NCI-H460 (cell line): ENCODE measurements around the gene FXYD6. TPM values are rescaled to one million over a fixed set of nuclear protein-coding genes. Genes with fewer than 3 reads are reported as not detected.

Experiments used
- DNase-seq: peaks from one replicate; pipeline ENCODE4 v3.0.0-alpha.2; 2016; ENCODE audit warnings: low read depth; ENCODE audit errors: extremely low read depth
- total RNA-seq: library from RNA; depleted of rRNA; stranded (reverse); fragments of >200 nt; shearing (Covaris generic); gene quantifications from 2 replicates; pipeline ENCODE4 v1.2.3, GENCODE V29; 2014; rRNA removed

FXYD6 gene
- total RNA-seq, 1 experiment from 2014 or later = not detected

DNA sequence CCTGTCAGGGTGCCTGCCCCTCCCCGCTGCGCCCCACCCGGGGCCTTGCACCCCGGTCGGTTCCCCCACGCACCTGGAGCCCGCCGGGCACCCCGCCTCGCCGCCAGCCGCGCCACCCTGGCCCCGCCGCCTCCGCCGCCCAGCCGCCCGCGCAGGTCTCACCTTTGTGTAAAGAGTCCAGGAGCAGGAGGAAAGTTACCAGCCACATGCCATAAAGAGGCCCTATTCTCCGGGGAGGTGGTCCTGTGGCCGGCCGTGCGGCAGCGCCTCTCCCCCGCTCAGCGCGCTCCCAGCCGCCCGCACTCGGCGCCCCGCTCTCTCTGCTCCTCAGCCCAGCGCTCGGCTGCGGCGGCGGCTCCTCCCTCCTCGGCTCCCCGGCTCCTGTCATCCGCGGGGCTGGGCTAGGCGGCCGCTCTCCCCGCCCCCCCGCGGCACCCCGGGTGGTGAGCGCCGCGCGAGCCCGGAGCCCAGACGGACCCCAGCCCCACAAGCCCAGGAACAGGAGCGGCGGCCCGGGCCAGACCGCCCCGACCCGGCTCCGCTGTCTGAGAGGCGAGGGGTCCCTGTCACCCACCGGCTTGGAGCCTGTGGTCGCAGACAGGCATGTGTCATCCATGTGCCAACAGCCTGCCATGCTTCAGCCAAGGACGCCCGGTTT, 79.5 kb downstream of the FXYD6 start, which contains the start of gene DSCAML1:
Gene DSCAML1 (minus strand): TSS at position 345 of the 658 bp plus-strand sequence. CDS start 137 bp downstream, at position 208.
- no peak for DNase-seq

- no peak for DNase-seq
Observed at GRCh38 chr11:117796456-117796871, 80.0 kb downstream of the FXYD6 start.

- DNase-seq = no peak
Observed at GRCh38 chr11:117795638-117796455, 80.6 kb downstream of the FXYD6 start.

GRCh38 chr11:117794772-117795629, 81.5 kb downstream of the FXYD6 start:
- DNase-seq = no peak

DNA sequence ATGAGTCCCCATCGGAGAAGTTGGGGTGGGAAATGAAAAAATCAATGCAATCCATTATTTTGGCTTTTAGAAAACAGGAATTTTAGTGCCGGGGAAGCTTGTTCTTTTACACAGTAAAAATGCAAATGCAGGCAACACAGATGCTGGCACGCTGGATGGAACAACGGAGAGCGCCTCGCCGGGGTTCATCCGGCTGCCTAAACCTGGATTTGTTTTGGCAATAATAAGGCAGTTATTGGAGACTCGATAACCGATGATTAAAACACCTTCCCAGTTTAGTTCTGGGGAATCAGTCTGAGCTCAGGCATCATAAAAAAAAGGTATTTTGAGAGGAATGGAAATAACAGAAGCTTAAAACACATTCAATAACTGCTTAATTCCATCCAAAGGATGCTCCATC, 82.3 kb downstream of the FXYD6 start:
- DNase-seq = no peak

DNA sequence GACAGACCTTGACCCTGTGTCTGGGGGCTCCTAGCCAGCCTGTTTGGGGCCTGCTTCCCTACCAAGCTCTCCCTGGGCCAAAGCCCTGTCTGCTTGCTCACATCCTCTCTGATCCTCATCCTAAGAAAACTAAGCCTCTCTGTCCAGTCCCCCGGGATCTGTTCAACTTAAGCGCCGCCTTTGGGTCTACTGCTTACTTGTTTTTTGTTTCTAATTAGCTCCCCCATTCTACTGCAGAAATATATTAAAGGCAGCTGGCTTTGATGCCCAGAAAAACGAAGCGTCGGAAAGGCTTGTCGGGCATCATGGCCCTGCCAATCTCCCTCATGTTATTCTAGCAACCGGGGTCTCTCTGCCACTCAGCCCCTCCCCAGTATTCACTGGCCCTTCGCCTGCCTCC, 82.9 kb downstream of the FXYD6 start:
- DNase-seq = no peak

DNA sequence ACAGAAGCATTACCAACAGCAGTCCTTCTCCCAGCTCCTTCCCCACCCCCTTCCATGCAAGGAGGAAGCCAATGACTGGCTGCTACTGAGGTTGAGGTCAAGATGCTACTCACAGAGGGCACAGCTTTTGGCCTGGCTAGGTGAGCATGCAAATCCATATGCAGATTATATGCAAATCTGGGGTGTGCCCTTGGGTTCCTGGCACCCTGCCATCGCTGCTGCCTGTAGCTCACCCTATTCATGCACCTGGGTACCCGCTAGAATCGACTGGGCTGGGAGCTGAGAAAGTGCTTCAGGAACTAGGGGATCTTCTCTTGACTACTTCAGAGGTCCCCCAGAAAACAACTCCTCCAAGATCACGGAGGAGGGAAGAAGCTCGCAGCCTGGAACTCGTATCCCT, 83.5 kb downstream of the FXYD6 start:
- DNase-seq = no peak

DNA sequence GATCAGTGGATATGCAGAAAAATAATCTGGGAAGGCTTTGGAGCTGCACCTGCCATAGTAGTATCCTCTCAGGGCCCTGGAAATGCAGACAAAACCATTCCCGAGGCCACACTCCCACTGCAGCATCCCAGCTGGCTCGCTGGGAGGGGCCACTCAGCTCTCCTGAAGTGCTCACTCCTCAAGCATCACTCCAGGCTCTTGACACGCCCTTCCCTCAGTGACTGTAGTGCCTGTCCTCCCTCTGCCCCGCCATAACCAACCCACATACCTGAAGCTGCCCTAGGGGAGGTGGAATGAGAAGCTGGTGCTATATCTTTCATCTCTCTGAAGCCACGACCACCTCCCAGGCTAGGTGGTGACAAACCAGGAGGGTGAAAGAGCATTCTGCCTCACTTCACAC, 84.2 kb downstream of the FXYD6 start:
- DNase-seq = no peak

DNA sequence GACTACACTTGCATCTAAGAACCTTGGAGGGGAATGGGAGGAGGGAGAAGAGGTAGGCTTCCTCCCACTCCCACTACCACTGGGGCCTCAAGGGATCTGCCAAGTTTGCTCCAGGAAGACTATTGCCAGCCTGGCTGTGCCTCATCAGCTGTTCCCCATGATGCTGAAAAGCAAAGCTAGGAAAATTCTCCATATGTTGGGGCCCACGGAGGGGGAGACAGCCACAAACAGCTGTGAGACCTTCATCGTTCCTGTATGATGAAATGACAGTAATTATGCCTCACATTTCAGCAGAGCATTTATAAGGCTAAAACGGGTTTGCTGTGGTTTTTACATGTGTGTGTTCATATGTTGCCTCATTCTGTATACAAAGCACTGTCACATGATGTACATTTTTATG, 86.2 kb downstream of the FXYD6 start:
- no peak for DNase-seq

DNA sequence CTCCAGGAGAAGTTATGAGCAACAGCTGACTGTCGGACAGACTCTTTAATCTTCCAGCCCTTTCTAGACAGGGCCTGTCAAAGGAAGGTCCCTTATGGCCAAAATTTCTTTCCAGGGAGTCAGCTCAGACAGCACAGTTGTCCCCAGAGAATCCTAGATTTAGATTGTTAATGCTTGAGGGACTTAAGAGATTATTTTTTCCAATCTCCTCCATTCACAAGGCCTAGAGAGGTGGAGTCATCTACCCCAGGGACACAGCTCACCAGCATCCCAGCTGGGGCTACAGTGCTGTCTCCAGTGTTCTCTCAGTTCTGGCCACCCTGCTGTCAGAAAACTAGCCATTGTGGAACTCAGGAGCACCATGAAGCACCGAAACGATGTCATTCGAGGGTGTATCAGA, 87.2 kb downstream of the FXYD6 start:
- DNase-seq = no peak

Other genes with a start within 250 kb of the FXYD6 start
- gene DSCAML1, start 79.4 kb downstream of the FXYD6 start, total RNA-seq = not detected in 2 replicates
- gene FXYD2, start 51.9 kb downstream of the FXYD6 start, total RNA-seq = not detected in 2 replicates
- gene TMPRSS13, start 52.7 kb upstream of the FXYD6 start, total RNA-seq = not detected in 2 replicates
- gene IL10RA, start 109.7 kb upstream of the FXYD6 start, total RNA-seq = 0.35 and 2.7 TPM in 2 replicates
- gene TMPRSS4, start 200.4 kb upstream of the FXYD6 start, total RNA-seq = not detected in 2 replicates
- gene SMIM35, start 210.3 kb upstream of the FXYD6 start, total RNA-seq = not detected in 2 replicates